Cardiac muscle cell (in vitro differentiated cells and primary cell): ENCODE results near the gene ARAF. TPM values are rescaled to one million over a fixed set of nuclear protein-coding genes. Genes with fewer than 3 reads are reported as not detected.

Experiments
- DNase-seq, 2 donors: peaks; one replicate each; pipeline versions ENCODE4 v3.0.0 to v3.0.0-alpha.2; 2010 to 2017; ENCODE audit warnings: low read depth in 1 of 2, low spot score in 1 of 2
- H3K27ac ChIP-seq: fragments of 200-600 bp; sonication (generic); 2 replicates; pipeline ENCODE4 v1.5.1; 2016
- H3K27me3 ChIP-seq: fragments of 200-600 bp; sonication (generic); 2 replicates; pipeline ENCODE4 v1.6.0; 2016; ENCODE audit warnings: control low read depth
- H3K36me3 ChIP-seq: fragments of 200-600 bp; sonication (generic); 2 replicates; pipeline ENCODE4 v1.5.1; 2016; ENCODE audit warnings: control low read depth
- H3K4me1 ChIP-seq: fragments of 200-600 bp; sonication (generic); 2 replicates; pipeline ENCODE4 v1.8.1; 2017; ENCODE audit warnings: low read depth, mild to moderate bottlenecking, mixed run types
- H3K4me3 ChIP-seq: fragments of 200-600 bp; sonication (generic); 2 replicates; pipeline ENCODE4 v1.5.1; 2016; ENCODE audit warnings: mild to moderate bottlenecking
- H3K9me3 ChIP-seq: fragments of 200-600 bp; sonication (generic); 2 replicates; pipeline ENCODE4 v1.5.1; 2017; ENCODE audit warnings: low read depth, mild to moderate bottlenecking, control low read depth
- polyA plus RNA-seq: library from polyadenylated mRNA; unstranded; fragments of >200 nt; fragmentation: Nextera tagmentation; extraction: Ambion mirVana; gene quantifications from 2 replicates; pipeline ENCODE4 v1.2.1, GENCODE V29; 2016
- total RNA-seq: library from RNA; depleted of rRNA; stranded (reverse); fragments of >200 nt; gene quantifications from 2 replicates; pipeline ENCODE4 v1.2.3, GENCODE V29; 2016
- TF ChIP-seq, protein P1 (sequence below): IDR thresholded peaks from 2 replicates; pipeline ENCODE4 v1.5.1; 2012; ENCODE audit warnings: low read depth, mild to moderate bottlenecking, low read length

The ARAF gene
- total and polyA plus RNA-seq, 2 experiments from 2014 or later: 44.1 to 87.3 TPM

DNA sequence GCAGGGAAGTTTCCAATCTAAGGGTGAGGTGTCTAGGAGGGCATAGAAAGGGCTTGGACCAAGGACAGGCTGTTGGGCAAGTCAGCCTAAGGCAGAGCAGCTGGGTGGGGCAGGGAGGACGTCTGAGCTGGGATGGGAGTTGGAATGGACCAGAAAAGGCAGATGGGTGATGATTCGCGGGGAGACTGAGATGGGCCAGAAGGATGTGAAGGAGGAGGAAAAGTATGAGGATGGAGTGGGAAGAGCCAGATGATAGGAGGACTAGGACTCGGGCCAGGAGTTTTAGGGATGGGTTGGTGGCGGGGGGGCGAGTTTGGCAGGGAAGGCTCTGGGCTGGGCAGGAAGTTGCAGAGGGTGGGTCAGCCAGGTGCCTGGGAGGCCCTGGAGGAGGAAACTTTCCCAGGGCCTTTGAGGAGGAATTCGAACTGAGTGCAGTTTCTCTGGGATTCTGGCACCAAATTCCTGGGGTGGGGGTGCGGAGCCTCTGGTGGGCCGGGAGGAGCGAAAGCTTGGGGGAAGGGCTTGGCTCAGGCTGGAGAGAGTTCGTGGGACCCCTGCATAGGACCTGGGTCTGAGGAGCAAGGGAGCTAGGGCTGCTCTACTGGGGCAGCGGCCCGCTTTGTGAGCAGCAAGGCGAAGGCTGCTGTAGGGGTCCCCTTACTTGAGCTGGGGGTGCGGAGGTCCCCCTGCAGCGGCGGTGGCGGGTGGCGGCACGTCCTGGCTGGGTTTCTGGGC lies 12.5 kb downstream of the ARAF start:
- Histone ChIP-seq H3K4me3 (peak overlapping the region; percentile 22), H3K36me3 (no peaks in the 10 kb centered on the region), H3K9me3 (no peaks in the 10 kb centered on the region), H3K27me3 (no peaks in the 10 kb centered on the region), H3K27ac (peak overlapping the region; percentile 97), H3K4me1 (peaks cover 9% of the 10 kb centered on the region)
- DNase-seq: peak; percentile 75 to 84
- TF ChIP-seq, protein P1, sequence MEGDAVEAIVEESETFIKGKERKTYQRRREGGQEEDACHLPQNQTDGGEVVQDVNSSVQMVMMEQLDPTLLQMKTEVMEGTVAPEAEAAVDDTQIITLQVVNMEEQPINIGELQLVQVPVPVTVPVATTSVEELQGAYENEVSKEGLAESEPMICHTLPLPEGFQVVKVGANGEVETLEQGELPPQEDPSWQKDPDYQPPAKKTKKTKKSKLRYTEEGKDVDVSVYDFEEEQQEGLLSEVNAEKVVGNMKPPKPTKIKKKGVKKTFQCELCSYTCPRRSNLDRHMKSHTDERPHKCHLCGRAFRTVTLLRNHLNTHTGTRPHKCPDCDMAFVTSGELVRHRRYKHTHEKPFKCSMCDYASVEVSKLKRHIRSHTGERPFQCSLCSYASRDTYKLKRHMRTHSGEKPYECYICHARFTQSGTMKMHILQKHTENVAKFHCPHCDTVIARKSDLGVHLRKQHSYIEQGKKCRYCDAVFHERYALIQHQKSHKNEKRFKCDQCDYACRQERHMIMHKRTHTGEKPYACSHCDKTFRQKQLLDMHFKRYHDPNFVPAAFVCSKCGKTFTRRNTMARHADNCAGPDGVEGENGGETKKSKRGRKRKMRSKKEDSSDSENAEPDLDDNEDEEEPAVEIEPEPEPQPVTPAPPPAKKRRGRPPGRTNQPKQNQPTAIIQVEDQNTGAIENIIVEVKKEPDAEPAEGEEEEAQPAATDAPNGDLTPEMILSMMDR: no peak

DNA sequence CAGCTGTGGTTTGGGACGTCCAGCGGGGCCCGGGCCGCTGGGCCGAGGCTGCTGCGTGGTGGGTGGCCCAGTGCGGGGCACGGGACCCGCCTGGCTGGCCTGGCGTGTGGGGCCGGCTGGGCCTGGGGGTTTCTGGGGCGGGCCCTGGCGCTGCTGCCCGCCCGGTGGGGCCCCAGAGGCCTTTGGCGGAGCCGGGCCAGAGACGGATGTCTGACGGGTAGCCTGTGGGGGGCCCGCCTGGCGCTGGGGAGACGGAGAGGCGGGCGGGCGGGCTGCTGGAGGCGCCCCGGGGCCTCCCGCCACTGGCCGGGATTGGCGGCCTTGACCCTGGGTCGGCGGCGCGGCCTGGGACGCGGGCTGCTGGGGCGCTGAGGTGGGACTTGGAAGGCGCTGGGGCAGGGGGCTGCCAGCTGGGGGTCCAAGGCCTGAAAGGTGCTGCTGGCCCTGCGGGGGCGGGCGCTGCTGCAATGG lies 13.1 kb downstream of the ARAF start:
- DNase-seq: peak in 1 of 2 donors; percentile 30
- peak overlapping the region; percentile 97 for H3K27ac ChIP-seq
- H3K9me3 ChIP-seq: no peaks in the 10 kb centered on the region
- TF ChIP-seq, protein P1: no peak
- H3K27me3 ChIP-seq: no peaks in the 10 kb centered on the region
- peaks cover 9% of the 10 kb centered on the region for H3K4me1 ChIP-seq
- no peaks in the 10 kb centered on the region for H3K36me3 ChIP-seq
- H3K4me3 ChIP-seq: peak overlapping the region; percentile 22

DNA sequence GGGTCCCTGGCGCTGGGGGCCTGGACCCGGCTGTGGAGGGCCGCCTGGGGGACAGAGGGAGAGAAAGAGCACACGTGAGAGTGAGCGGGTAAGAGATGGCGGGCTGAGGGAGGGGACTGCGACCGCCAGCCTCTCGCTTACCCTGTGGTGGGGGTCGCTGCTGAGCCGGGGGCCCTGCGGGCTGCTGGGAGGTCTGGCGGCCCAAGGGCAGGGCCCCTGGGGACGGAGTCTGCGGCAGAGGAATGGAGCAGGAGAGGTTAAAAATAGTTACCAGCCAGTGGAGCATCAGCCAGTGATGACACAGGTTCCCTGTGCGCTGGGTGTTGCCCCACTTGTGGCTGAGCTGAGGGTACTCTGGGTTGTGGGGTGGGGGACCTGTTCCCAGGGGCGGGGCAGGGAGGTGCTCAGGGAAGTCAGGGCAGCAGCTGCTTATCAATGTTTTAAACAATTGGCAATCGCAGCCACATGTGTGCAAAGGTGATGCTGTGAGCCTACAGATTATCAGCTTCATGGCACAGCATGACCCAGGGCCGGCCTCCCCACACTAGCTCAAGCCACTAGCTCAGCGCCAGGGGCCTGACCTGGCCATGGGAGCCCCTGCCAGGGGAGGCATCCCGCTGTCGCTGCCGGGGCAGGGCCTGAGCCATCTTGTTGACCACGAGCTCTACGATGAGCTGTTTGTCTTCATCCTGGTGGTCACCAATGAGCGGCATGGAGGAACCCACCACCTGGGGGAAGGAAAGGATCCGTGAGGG lies 13.7 kb downstream of the ARAF start:
- DNase-seq: peak in 1 of 2 donors; percentile 47
- peak overlapping the region; percentile 97 for H3K27ac ChIP-seq

DNA sequence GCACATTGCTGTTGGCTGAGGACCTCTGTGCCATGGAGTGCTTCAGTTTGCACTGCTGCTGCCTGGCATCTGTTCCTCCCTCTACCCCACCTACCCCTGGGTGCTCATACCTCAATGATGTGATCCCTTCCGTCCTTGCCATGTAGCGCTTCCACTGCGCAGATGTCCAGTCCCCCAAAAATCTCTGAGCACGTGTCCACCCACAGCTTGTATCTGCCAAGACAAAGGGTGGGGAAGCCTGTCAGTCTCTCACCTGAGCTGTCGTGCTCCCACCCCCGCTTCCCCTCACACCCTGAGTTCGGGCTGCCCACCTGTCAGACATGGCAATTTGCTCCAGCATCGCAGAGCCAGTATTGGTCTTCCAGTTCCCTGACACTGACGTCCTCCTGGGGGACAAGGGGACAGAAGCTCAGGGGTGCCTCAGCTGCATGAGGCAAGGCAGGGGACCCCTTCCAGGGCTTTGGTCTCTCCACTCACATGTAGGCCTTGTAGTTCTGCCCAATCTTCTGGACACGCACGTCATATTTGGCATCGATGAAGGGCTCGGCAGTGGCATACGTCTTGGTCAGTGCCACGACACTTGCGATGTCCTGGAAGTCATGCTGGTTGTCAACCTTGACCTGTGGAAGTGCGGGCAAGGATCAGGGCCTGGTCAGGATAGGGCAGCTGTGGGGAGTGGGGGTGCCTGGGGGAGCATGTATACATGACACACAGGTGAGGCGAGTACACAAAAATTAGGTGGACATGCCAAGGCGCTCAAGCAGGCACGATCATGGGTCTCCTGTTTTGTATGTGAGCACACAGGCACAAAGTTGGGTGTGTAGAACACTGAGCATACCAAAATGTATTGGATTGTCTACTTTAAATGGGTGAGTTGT lies 15.3 kb downstream of the ARAF start:
- Histone ChIP-seq H3K9me3 (no peaks in the 10 kb centered on the region), H3K27ac (no peak overlapping the region), H3K36me3 (no peaks in the 10 kb centered on the region), H3K4me1 (peaks cover 9% of the 10 kb centered on the region), H3K27me3 (no peaks in the 10 kb centered on the region), H3K4me3 (no peak overlapping the region)
- DNase-seq: no peak
- TF ChIP-seq, protein P1: no peak

More for the DNA sequence above, 13.7 kb downstream of the ARAF start:
- H3K27me3 ChIP-seq: no peaks in the 10 kb centered on the region
- peaks cover 9% of the 10 kb centered on the region for H3K4me1 ChIP-seq
- TF ChIP-seq, protein P1: no peak
- H3K9me3 ChIP-seq: no peaks in the 10 kb centered on the region
- H3K4me3 ChIP-seq: peak overlapping the region; percentile 22
- no peaks in the 10 kb centered on the region for H3K36me3 ChIP-seq

DNA sequence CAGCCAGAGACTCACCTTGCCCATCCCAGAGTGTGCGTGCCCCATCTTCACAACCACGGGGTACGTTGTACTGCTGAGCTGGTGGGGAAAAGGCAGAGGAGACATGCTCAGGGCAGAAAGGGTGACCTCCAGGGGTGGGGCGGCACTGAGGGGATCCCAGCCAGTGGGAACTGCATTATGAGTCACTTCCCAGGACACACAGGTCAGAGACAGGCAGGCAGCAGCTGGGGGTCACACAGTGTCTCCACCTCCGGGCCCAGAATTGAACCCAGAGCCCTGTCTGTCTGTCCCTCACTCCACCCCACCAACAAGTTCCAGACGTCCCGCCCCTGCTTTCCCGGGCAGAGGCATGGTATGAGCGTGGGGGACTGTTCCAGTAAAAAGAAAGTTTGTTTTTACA lies 16.4 kb downstream of the ARAF start:
- no peaks in the 10 kb centered on the region for H3K27me3 ChIP-seq

More for the DNA sequence above, 16.4 kb downstream of the ARAF start:
- no peak for DNase-seq
- Histone ChIP-seq H3K9me3 (no peaks in the 10 kb centered on the region), H3K36me3 (no peaks in the 10 kb centered on the region), H3K27ac (no peak overlapping the region), H3K4me1 (peaks cover 9% of the 10 kb centered on the region), H3K4me3 (no peak overlapping the region)
- TF ChIP-seq, protein P1: no peak
